ENCODE data around the gene BTG4.
A peak's percentile ranks its signal among the peaks of the same experiment; 100 is the strongest.

BTG4 gene

GRCh38 chr11:111535281-111535680 is 23.1 kb upstream of the BTG4 start:
- no peak for DNase-seq

- peak; percentile 38 to 59 (median 55) for DNase-seq
These were observed 20.2 kb upstream of the BTG4 start for GRCh38 chr11:111532365-111532709.

GRCh38 chr11:111531687-111532364 is 19.6 kb upstream of the BTG4 start:
- peak; percentile 94 to 97 (median 96) for DNase-seq

GRCh38 chr11:111531136-111531535 is 18.9 kb upstream of the BTG4 start:
- peak in 2 of 3 donors; percentile 45 to 61 for DNase-seq

- DNase-seq: peak in 2 of 3 donors; percentile 21 to 38
These were observed 17.9 kb upstream of the BTG4 start for GRCh38 chr11:111530091-111530490.

GRCh38 chr11:111528557-111528956 is 16.4 kb upstream of the BTG4 start:
- DNase-seq: no peak

- DNase-seq: no peak
These were observed 15.1 kb upstream of the BTG4 start for GRCh38 chr11:111527279-111527678.

- peak; percentile 66 to 87 (median 79) for DNase-seq
These were observed 14.3 kb upstream of the BTG4 start for GRCh38 chr11:111526501-111526900.

GRCh38 chr11:111525456-111525855 is 13.3 kb upstream of the BTG4 start:
- DNase-seq: no peak

- peak; percentile 50 to 72 (median 65) for DNase-seq
These were observed 11.9 kb upstream of the BTG4 start for GRCh38 chr11:111524056-111524455.

GRCh38 chr11:111523343-111523742 is 11.2 kb upstream of the BTG4 start:
- no peak for DNase-seq

- DNase-seq: no peak
These were observed 10.2 kb upstream of the BTG4 start for GRCh38 chr11:111522426-111522825.

GRCh38 chr11:111521135-111521534 is 8.9 kb upstream of the BTG4 start:
- DNase-seq: peak in 2 of 3 donors; percentile 35 to 43

- no peak for DNase-seq
These were observed 8.4 kb upstream of the BTG4 start for GRCh38 chr11:111520560-111520959.

GRCh38 chr11:111518668-111519067 is 6.5 kb upstream of the BTG4 start:
- DNase-seq: no peak

GRCh38 chr11:111515591-111515990 is 3.4 kb upstream of the BTG4 start:
- DNase-seq: no peak

- peak in 2 of 3 donors; percentile 18 to 29 for DNase-seq
These were observed 2.2 kb upstream of the BTG4 start, which contains the start of gene HOATZ for GRCh38 chr11:111514216-111515031. HOATZ (plus strand) TSS chr11:111514778; CDS start chr11:111514785, 7 bp downstream.

GRCh38 chr11:111513240-111513605 is 1.0 kb upstream of the BTG4 start:
- DNase-seq: no peak

GRCh38 chr11:111510311-111510710 is 1.9 kb downstream of the BTG4 start:
- no peak for DNase-seq

- no peak for DNase-seq
These were observed 9.6 kb downstream of the BTG4 start for GRCh38 chr11:111502611-111503010.

- no peak for DNase-seq
These were observed 11.7 kb downstream of the BTG4 start for GRCh38 chr11:111500481-111500880.

GRCh38 chr11:111499483-111499882 is 12.7 kb downstream of the BTG4 start:
- DNase-seq: peak in 2 of 3 donors; percentile 36 to 51

GRCh38 chr11:111494040-111494439 is 18.1 kb downstream of the BTG4 start:
- DNase-seq: no peak

GRCh38 chr11:111490496-111490895 is 21.7 kb downstream of the BTG4 start:
- DNase-seq: no peak
